ENCODE results near the gene CPA2.

The CPA2 gene

DNA sequence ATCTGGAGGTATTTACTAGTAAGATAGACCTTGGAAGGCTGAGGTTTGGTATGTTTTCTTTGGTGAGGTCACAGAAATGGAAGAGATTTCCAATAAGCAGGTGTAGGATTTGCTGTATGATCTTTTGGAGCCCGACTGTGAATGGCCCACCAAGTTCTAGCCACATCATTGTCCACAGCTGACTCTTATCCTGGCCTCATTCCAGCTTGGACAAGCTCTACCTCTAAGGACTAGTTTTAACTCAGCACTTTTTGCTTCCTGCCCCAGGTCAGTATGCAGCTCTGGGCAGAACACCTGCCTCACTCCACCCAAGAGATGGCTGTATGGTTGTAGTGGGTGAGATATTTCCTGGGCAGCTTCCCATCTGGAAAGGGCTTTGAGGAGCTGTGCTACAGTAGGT lies 20.2 kb downstream of the CPA2 start:
- DNase-seq, result no peak

DNA sequence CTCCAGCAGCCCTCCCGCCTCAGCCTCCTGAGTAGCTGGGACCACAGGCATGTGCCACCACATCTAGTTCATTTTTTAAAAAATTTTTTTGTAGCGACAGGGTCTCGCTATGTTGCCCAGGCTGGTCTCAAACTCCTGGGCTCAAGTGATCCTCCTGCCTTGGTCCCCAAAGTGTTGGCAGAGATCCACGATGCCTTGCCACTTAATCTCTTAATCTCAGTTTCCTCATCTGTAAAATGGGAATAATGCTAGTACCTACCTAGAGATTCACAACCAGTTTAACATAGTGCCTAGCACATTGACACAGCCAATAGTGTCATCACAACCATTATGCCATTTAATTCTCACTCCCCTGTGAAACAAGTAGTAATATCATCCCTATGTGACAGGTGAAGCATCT lies 21.5 kb downstream of the CPA2 start:
- DNase-seq, result no peak

DNA sequence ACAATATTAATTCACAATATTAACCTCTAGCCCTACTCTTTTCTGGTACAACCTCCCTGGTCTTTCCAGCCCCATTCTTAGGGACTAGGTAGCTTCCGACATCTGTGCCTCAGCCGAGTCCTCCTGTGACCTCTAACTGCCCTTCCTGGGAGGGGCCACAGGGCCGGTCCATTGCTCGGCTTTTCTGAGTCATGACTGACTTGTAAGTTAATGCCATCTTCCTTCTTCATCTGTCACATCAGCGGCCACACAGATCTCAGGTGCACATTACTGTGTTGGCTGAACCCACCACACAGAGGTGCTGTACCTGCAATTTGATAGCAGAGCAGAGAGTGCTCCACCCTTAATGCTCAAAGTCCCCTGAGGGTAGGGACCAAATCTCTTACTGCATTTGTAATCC lies 22.2 kb downstream of the CPA2 start:
- DNase-seq, result no peak

DNA sequence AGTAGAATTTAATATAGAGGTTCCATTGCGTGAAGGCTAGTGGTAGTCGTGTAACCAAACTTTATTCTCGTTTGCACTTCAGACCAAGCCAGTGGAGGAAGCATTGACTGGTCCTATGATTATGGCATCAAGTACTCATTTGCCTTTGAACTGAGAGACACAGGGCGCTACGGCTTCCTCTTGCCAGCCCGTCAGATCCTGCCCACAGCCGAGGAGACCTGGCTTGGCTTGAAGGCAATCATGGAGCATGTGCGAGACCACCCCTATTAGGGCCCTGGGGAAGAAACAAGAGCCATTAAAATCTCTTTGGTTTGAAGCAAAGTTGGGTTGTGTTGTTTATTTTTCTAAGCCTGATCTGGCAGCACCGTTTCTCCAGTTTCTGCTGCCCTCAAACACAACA lies 22.8 kb downstream of the CPA2 start:
- no peak for DNase-seq

DNA sequence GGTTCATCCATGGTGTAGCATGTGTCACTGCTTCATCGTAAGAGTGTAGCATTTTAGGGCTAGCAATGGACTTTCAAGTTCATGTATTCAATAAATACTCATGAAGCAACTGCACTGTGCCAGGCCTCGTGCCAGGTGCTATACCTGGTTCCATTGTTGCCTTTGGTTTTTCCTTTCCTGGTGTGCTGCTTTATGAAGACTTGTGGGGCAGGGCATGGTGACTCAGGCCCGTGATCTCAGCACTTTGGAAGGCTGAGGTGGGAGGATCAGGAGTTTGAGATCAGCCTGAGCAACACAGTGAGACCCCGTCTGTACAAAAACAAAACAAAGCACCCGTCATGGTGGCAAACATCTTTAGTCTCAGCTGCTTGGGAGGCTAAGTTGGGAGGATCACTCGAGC lies 24.1 kb downstream of the CPA2 start:
- DNase-seq, result no peak

DNA sequence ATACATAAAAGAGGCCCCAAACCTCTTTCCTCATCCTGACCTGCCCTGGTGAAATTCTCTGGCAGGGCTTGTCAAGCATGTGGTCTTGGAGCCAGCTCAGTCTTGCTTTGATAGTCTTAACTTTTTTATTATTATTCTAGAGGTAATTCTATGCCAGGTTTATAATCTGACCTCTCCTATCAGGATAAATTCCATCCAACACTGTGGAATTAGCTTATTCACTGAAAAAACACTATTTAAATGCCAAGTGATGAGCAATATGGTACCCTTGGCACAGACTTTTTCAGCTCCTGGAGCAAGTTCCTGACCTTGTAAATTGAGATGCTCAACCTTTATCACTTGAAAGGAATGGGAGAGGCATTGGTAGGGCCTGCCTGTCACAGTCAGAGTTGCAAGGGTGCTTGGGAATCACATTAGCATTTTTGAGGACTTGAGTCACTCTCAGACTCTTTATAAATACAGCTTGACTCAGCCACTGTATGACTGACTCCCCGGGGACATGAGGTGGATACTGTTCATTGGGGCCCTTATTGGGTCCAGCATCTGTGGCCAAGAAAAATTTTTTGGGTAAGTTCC lies 26.1 kb downstream of the CPA2 start, which contains the start of gene CPA4:
Gene CPA4, plus strand, starts transcription at position 480 of the 576 bp plus-strand sequence. Its CDS starts 20 bp downstream, at position 500.
- no peak for DNase-seq

DNA sequence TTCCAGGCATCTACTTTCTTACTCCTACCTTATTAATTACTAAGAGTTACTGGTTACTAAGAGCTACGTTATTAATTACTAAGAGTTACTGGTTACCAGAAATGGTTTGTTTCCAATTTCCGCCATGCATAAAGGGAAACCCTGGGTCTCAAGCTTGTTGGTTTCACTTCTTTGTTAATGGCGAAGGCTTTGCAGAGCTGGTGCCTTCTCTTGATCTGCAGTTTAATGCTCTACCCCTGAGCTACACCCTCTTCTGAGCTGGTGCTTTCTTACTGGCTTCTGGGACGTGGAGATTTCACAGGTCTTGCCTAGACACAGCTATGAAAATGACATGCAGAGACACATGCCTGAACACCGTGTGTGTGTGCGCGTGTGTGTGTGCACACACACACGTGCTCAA lies 26.9 kb downstream of the CPA2 start:
- DNase-seq, result no peak

DNA sequence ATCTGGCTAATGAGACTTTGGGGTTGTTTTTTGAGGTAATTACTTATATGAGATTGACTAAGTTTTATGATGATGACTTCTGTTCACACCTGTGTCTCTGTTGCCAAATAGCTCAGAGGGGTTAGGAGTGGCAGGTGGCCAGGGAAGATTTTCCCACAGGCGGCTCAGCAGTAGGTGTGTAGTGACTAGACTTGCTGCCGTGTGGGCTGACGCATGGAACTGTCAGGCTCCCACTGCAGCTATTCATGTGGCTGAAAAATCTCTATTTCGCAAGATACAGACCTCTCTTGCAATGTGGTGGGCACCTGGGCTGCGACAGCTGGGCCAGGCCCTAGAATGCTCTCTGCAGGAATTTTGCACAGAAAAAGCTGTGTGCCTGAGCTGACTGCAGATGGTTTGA lies 27.7 kb downstream of the CPA2 start:
- no peak for DNase-seq

DNA sequence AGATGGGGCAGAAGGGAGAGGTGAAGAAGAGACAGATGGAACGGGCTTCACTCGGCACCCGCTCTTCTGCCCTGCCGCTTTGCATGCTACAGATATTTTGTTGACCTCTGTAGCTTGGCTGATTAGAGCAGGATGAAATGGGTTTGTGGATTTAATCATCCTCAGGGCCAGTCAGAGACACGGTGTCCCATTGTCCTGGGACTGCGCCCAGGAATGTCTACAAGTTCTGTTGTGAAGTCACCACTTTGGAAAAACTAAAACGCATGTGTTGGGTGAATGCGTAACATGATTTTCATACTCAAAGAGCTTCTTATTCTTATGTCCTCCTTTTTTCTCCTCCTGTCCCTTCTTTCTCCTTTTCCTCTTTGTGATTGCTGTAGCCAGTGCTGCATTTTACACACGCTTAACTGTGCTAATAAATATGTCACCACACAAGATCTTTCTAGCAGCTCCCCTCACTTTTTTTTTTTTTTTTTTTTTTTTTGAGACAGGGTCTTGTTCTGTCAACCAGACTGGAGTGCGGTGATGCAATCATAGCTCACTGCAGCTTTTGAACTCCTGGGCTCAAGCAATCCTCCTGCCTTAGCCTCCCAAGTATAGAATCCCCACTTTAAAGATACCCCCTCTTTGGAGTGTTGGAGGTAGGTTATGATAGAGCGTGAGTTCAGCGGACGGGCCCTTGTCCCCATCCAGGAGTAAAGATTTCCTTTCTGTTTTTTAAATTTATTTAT lies 29.7 kb downstream of the CPA2 start:
- DNase-seq, result no peak

DNA sequence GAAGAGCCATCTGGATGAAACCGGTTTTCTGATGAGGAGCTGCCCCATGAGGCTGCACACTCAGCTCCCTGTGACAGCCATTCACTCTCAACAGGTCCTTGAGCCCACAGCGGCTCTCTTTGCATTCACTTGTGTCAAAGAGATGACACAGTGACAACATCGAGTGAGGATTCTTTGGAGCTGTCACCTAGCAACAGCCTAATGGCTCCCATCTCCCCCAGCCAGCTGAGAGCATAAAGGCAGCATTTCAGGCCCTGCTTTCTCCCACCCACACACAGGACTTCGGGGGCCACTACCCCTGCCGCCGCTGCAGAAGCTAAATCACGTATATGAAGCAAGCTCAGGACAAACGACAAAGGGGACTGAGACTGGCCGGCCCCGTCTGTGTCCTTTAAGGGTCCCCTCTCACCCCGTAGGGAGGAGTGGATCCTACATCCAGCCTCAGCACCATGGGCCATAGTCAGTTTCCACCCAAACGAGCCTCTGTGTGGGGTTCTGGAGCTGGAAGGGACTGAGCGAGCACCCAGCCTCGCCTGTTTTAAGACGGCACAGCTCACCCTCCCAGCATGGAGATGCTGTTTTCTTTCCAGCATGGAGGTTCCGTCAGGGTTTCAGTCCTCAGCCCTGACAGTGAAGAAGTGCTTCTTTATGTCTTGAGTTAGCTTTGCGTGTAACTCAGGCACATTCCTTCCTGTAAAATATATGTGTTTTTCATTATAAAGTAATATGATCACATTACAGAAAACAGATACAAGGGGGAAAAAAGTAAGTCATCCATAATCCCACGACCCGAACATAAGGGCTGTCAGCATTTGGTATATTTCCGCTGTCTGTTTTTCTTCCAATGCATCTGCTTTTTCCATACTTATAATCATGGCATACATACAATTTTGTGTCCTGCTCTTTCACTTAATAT lies 31.2 kb downstream of the CPA2 start:
- no peak for DNase-seq

DNA sequence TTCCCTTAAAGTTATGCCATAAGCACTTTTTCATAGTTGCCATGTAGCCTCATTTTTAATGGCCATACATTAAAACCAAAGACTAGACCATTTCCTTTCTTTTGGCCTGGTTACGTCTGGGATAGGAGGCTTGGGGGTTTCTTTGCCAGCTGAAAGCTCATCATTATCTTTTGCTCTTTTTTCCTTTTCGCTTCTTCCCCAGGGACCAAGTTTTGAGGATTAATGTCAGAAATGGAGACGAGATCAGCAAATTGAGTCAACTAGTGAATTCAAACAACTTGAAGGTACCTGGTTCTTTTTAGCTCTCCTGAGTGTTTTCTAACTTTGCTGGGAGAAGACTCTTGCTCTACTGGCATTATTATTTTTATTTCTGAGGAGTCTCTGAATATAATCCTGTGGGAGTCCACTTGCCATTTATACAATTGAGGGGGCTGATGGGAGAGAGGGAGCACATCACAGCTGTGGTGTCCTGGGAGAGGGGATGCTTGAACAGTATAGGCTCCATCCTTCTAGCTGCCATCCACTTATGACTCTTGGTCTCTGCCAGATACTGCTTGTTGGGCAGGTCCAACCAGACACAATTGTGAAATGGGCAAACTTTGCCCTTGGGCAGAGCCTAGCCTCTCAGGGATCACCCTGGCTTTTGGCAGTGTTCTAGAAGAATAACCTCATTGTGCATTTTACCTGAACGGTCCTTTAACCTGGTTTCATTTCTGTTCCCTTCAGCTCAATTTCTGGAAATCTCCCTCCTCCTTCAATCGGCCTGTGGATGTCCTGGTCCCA lies 32.1 kb downstream of the CPA2 start:
- no peak for DNase-seq

DNA sequence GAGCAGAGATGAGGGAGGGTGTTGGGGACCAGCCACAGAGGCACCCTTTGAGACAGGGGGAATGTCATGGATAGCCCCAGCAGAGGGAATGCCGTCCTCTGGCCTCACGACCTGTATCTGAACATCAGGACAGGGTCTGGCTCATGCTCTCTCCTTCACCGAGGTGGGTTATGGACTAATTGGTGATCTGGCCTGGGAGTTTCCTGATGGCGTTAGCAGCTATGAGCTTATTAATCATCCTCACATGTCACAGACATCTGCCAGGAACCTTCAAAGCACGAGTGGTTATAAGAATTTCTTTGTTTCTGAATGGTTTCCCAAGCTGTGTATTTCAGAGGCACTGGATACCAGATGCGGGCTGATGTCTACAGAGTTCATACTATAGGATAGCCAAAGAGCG lies 33.2 kb downstream of the CPA2 start:
- DNase-seq, result no peak

DNA sequence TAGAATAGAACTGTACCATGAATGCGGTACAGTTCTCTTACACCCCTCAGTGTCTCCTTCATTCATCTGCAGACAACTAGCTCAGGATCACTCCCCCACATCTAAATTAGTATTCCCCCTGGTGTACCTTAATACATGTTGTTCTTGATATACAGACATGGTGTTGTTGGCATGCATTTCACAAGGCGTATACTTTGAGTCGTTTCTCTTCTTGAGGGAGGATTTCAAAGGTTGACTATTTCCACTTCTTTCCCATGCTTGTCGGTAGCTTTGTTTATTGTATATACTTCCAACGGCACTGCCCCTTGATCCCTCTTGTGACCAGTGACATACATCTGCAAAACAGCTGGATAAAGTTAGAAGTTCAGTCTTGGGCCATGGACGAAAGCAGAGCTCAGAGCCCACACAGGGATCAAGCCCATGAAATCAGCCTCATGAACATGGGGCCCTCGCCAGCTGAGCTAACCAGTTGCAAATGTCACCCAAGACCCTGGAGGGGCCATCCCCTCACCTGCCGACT lies 34.9 kb downstream of the CPA2 start:
- no peak for DNase-seq

DNA sequence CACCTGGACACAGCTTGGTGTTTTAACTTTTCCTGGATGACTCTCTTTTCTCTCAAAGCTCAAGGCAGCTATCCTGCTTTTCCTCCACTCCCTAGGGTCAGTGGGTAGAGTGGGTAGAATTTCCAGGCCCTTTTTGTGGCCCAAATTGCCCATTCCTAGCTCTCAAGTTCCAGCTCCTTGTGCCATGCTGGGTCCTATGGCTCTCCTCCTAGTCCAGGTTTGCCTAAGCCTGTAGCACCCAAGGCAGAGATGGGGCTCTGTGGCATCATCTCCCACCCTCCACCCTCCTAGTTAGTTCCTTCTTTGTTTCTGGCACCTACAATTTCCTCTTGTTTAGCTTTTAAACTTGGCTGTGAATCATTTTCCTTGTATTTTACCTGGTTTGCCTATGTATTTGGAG lies 36.0 kb downstream of the CPA2 start:
- DNase-seq, result no peak

DNA sequence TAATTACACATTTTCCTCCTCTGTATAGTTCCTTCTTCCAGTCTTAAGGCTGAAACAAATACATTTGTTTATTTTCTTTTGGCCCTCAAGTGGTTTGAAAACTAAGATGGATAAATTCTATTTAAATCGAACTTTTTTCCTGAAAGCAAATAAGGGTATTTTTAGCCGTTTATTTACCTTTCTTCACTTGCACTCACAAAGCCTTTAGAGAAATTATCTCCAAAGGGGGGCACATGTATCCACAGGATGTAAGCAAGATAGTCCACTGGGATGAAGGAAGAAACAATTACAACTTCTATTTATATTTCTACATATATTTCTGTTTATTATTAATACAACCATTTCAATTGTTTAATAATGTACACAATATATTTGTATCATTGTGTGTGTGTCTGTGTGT lies 36.5 kb downstream of the CPA2 start:
- DNase-seq, result no peak

DNA sequence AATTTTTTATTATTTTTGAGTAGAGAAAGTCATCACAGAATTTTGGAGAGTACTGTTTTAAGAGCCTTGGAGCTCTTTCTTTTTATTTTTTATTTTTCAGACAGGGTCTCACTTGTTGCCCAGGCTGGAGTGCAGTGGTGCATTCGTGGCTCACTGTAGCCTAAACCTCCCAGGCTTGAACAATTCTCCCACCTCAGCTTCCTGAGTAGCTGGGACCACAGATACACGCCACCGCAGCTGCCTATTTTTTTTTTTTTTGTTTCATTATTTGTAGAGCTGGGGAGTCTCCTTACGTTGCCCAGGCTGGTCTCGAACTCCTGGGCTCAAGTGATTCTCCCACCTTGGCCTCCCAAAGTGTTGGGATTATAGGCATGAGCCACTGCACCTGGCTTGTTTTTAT lies 36.9 kb downstream of the CPA2 start:
- DNase-seq, result no peak

DNA sequence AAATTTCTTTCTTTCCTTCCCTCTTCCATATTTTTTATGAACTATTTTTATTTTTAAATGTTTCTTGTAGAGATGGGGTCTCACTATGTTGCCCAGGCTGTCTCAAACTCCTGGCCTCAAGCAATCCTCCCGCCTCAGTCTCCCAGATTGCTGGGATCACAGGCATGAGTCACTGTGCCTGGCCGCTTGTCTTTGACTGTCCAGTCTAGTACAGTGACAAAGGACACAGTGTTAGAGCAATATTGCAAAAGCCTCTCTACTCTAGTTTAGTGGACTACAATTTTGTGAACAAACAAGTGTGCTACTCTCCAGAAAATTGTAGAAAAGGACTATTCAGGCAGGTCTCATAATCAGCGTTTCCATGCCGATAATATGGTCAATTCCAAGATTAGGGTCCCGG lies 37.3 kb downstream of the CPA2 start:
- DNase-seq, result no peak

DNA sequence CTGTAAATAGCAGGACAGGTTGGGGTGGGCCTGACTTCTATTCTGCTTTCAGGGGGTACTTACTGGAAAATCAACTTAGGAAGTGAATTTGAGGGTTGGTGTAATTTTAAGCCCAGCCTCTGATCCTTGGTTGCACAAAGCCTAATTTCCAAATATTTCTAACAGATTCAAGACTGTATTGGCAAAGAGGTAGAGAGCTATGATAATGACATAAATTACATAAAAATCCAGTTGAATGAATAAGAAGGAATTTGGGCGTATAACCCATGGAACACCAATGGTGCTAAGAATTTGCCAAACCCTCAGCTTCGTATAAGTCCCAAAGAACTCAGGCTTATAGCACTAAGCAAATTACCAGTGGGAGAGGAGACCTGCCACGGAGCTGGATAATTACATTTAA lies 38.2 kb downstream of the CPA2 start:
- no peak for DNase-seq

DNA sequence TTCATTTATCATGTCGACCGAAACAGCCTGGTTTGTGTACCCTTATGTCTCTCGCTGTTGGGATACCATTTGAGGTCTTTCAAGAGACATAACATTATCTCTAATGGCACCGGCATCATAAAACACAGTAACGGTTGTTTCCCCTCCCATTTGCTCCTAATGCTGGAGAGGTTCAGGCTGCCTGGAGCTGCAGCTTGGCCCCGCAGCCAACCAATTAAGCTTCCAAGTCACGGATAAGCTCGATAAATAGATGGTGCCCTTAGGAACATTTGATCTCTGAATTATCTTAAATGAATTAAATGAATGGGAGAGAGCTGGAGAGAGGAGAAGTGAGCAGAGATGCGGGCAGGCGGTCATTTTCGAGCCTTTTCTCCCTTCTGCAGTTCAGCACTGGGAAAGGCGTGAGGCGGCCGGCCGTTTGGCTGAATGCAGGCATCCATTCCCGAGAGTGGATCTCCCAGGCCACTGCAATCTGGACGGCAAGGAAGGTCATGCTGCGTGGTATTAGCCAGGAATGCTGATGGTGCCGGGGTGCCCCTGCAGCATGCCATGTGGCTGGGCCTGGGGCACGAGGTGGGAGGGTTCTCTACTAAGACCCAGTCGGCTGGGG lies 38.9 kb downstream of the CPA2 start:
- no peak for DNase-seq

DNA sequence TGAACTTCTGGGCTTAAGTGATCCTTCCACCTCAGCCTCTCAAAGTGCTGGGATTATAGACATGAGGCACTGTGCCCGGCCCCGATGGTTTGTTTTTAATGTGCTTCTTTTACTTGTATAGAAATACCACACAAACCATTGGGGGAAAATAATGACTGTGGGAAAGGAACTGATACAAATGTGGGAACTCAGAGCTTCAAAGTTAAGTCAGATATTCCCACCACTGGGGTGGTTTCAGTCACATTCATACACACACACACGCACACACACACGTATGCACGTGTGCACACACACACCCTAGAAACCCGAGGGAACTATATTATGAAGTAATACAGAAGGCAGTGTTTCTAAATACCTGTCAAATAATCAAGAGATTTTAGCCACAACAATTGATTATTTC lies 43.3 kb downstream of the CPA2 start:
- no peak for DNase-seq

DNA sequence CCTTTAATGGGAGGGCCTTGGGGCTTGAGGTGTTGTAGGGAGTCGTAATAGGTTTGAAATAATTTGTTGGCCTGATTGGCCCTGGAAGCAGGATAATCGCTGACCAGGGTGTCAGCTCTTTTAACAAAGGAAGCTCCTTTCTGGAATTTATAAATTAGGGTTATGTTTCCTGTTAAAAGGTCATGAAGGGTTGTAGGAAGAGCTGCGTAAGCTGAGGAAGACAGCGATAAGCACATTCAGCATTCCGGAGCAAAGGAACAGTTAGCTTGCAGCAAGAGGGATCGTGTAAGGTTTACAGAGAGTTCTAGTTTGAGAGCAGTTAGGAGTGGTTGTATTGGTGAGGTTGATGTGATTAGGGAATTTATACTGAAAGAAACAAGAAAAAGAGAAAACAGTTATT lies 47.6 kb downstream of the CPA2 start:
- DNase-seq, result no peak

DNA sequence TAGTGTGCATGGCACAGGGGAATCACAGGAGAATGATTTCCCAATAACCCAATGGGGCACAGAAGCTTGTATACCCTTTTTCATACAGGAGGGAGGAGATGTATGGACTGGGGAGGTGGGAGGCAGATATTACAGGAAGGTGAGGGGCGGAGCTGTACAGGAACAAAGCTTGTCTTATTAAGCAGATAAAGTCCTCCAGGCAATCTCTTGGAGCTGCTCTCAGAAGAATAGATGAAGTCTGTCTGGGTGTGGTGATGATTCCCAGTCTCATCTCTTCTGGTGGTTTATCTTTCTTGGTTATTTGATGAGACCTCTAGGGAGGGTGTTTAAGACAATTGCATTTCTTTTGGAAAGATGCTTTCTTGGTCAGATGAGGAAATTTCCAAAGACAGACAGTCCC lies 52.9 kb downstream of the CPA2 start:
- DNase-seq, result no peak
